ELR (cell line): ENCODE data around the gene UGT1A6.
"Not testable (repeated sequence)": the region's sequence is repeated elsewhere in the genome, so short reads cannot be mapped to it uniquely, and the experiment has no call there.

Experiments
- DNase-seq: peaks from one replicate; pipeline ENCODE4 v3.0.0-alpha.2; 2015; ENCODE audit warnings: low read depth

Gene UGT1A6

GRCh38 chr2:233728723-233729301 is 36.1 kb downstream of the UGT1A6 start, which contains the start of gene UGT1A3:
UGT1A3 (plus strand) TSS chr2:233729042; CDS start chr2:233729127, 85 bp downstream.
- DNase-seq = no peak

DNA sequence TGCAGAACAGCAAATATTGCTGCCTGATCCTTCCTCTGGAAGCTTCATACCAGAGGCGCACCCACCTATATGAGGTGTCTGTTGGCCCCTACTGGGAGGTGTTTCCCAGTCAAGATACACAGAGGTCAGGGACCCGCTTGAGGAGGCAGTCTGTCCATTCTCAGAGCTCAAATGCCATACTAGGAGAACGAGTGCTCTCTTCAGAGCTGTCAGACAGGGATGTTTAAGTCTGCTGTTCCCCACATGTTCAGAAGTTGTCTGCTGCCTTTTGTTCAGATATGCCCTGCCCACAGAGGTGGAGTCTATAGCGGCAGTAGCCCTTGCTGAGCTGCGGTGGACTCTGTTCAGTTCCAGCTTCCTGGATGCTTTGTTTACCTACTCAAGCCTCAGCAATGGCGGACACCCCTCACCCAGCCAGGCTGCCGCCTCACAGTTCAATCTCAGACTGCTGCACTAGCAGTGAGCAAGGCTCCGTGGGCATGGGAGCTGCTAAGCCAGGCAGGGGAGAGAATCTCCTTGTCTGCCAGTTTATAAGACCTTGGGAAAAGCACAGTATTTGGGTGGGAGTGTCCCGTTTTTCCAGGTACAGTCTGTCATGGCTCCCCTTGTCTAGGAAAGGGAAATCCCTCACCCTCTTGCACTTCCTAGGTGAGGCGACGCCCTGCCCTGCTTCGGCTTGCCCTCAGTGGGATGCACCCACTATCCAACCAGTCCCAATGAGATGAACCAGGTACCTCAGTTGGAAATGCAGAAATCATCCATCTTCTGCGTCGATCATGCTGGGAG is 44.4 kb downstream of the UGT1A6 start:
- not testable (repeated sequence) for DNase-seq

GRCh38 chr2:233740870-233741269 is 48.2 kb downstream of the UGT1A6 start:
- no peak for DNase-seq

DNA sequence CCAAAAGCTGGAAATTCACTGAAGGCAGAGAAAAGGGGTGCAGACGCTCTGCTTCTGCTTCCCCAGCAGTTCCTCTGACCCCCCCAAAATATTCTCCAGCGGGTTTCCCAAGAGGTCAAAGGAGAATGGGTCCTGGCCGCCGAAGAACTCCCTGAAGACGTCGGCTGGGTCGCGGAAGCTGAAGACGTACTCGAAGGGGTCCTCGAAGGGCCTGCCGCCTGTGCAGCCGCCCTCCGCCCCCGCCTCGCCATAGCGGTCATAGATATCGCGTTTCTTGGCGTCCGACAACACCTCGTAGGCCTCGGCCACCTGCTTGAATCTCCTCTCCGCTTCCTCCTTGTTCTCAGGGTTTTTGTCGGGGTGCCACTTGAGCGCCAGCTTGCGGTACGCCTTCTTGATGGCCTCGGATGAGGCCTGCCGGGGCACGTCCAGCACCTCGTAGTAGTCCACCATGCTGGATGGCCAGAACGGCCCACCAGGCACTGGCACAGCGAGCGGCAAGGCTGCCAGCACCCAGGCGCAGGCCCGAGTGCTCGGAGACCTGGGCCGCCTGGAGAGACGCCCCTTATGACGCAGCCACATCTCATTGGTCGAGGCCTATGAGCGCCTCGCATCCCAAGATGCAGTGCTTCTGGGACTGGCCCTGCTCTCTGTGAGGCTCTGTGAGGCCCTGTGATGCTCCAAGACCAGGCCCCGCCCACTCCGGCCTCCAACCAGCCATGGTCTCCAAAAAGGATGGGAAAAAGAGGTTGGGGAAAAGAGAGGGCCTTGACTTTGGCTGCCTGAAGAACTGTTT is 51.0 kb downstream of the UGT1A6 start:
- no peak for DNase-seq

- DNase-seq = no peak
These were observed 52.5 kb downstream of the UGT1A6 start for GRCh38 chr2:233745073-233745755.

- not testable (repeated sequence) for DNase-seq
These were observed 53.1 kb downstream of the UGT1A6 start for GRCh38 chr2:233745838-233746237.

DNA sequence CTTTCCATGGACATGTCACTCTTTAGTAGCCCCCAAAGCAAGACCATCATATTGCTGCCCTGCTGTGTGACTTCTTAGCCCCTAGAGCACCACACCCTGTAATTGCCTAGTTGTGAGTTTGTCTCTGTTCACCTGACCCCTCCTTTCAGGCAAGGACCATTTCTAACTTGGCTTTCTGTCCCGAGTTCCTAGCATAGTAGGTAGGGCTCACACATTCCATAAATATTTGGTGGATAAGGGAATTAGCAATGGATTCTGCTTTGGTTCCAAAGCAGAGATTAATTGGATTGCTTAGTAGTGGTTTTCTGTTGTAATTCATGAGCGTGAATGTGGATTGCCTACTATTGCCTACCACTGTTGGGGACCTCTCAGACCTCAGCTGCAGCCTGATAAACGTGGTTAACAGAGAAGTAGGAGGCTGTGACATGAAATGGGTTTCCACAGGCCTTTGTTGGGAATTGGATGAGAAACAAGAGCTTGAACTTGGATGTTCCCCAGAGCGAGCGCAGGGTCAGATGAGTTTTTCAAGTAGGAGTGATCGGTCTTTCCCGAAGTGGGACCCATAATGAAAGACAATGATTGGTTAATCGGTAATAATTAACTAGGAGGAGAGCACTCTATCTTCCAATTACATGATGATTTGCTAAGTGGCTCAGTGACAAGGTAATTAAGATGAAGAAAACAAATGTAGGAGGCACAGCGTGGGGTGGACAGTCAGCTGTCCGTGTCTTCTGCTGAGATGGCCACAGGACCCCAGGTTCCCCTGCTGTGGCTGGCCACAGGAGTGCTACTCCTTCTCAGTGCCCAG is 54.0 kb downstream of the UGT1A6 start:
- no peak for DNase-seq

DNA sequence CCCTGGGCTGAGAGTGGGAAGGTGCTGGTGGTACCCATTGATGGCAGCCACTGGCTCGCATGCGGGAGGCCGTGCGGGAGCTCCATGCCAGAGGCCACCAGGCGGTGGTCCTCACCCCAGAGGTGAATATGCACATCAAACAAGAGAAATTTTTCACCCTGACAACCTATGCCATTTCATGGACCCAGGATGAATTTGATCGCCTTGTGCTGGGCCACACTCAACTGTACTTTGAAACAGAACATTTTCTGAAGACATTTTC is 54.5 kb downstream of the UGT1A6 start:
- DNase-seq = no peak

DNA sequence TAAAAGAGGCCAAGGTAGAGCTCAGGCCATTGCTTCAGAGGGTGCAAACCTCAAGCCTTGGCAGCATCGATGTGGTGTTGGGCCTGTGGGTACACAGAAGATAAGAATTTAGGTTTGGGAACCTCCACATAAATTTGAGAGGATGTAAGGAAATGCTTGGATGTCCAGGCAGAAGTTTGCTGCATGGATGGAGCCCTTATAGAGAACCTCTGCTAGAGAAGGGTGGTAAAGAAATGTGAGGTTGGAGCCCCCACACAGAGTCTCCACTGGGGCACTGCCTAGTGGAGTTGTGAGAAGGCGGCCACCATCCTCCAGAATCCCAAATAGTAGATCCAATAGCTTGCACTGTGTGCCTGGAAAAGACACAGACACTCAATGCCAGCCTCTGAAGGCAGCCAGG is 58.0 kb downstream of the UGT1A6 start:
- DNase-seq = not testable (repeated sequence)

- DNase-seq = not testable (repeated sequence)
These were observed 58.7 kb downstream of the UGT1A6 start for GRCh38 chr2:233751212-233752009.

GRCh38 chr2:233754872-233755611 is 62.4 kb downstream of the UGT1A6 start:
- DNase-seq = no peak

DNA sequence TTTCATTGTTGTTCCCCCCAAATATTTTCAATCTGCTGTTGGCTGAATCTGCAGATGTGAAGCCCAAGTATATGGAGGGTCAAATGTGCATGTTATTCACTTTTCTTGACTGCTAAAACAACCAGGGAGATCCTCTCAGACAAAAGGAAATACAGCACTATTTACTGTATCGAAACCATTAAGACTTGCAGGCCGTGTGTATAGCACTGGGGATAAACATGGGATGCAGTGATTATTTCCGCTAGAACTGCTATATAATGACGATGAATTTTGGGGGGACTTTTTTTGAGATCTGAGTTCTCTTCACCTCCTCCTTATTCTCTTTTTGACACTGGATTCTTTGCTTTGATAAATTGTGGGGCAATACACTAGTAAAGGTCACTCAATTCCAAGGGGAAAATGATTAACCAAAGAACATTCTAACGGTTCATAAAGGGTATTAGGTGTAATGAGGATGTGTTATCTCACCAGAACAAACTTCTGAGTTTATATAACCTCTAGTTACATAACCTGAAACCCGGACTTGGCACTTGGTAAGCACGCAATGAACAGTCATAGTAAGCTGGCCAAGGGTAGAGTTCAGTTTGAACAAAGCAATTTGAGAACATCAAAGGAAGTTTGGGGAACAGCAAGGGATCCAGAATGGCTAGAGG is 63.9 kb downstream of the UGT1A6 start:
- DNase-seq = no peak

DNA sequence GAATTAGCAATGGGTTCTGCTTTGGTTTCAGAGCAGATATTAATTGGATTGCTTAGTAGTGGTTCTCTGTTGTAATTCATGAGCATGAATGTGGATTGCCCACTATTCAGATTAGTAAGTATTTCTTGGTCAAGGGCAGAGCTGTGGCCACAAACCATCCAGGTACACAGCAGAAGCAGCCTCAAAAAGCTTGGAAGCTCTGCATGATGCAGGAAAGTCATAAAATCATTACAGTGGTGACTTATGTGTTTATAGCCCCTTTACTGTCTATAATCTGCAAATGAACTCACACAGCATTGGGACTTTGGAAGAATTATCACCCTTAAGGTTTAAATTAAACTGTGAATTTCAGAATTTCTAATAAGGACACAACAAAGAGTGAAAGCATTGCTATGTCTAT is 65.5 kb downstream of the UGT1A6 start:
- no peak for DNase-seq

DNA sequence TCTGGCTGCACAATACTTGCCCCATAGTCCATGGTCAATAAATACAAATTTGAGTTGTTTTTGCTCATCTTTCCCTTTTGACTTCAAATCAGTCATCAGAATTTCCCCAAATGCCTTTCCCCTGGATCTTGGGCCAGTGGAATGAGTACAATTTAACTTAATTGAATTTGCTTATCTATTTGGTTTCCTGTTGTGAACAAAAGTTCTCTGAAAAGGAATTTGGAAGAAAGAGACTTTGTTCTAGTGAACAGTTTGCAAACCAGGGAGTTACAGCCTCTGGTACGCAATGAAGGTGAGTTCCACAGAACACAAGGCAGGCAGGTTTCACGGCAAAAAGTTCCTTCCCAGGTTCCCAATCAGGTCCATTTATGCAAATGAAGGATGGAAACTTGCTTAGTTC is 66.2 kb downstream of the UGT1A6 start:
- no peak for DNase-seq

DNA sequence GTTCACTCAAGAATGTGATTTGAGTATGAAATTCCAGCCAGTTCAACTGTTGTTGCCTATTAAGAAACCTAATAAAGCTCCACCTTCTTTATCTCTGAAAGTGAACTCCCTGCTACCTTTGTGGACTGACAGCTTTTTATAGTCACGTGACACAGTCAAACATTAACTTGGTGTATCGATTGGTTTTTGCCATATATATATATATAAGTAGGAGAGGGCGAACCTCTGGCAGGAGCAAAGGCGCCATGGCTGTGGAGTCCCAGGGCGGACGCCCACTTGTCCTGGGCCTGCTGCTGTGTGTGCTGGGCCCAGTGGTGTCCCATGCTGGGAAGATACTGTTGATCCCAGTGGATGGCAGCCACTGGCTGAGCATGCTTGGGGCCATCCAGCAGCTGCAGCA is 67.4 kb downstream of the UGT1A6 start, which contains the start of gene UGT1A1:
UGT1A1 (plus strand) TSS at position 228 of the 400 bp plus-strand sequence; CDS start at position 246, 18 bp downstream.
- DNase-seq = no peak

DNA sequence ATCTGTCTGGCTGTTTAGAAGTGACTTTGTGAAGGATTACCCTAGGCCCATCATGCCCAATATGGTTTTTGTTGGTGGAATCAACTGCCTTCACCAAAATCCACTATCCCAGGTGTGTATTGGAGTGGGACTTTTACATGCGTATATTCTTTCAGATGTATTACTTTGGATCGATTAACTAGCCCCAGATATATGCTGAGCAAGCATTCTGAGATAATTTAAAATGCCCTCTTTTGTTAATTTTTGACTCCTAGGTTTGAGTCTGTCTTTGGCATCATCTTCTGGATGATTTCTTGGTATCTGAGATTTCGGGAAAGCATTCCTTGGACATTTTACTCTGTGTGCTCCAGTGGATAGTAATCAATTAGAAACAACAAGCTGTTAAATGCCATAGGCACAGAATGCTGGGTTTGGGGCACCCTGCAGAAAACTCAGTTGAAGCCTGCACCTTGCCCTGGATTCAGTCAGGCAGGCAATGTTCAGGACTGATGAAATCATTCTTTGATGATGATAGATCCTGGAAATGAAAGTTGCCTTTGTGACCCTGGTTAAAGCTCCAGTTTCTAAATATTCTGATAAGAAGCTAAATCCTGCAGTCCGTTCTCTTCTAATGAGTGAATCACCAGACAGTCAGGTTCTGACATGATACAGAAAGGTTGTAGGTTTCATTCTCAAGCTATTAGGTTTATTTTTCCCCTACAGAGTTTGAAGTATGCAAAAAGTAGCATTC is 68.5 kb downstream of the UGT1A6 start:
- DNase-seq = no peak

DNA sequence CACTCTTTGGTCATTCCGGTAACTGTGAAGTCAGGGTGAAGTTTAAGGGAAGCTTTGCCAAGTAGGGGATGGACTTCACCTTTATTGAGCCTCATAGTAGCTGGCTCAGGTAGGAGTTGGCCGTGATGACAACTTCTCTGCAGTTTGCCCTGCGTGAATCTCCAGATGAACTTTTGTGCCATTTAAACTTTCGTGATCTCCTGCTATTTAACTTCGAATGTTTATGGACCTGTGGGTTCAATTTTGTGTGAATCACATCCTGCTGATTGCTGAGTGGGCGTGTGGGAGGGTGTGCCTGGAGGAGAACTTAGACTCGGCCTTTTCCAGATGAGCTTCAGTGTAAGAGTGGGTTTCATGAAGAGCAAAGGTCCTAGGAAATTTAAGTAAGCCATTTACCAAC is 71.6 kb downstream of the UGT1A6 start:
- peak; percentile 65 for DNase-seq

GRCh38 chr2:233764761-233765160 is 72.1 kb downstream of the UGT1A6 start:
- DNase-seq = peak; percentile 6

GRCh38 chr2:233766416-233766815 is 73.7 kb downstream of the UGT1A6 start:
- DNase-seq = no peak
